H1 (cell line): ENCODE results near the gene PSG5.
"Not testable (repeated sequence)": the region's sequence is repeated elsewhere in the genome, so short reads cannot be mapped to it uniquely, and the experiment has no call there.

ENCODE experiments used
- EP300 ChIP-seq, 2 experiments: IDR thresholded peaks; 1 replicate in 1 of 2; 2 replicates in 1 of 2; pipeline ENCODE4 v1.6.1; 2011 to 2012; ENCODE audit warnings: low read depth in 2 of 2, low read length in 2 of 2, mild to moderate bottlenecking in 2 of 2, borderline replicate concordance in 1 of 2, inconsistent platforms in 1 of 2, moderate library complexity in 1 of 2
- EZH2 ChIP-seq: fragments of 200-600 bp; sonication (generic); IDR thresholded peaks from 2 replicates; pipeline ENCODE4 v1.7.1; 2012; ENCODE audit warnings: low read depth, mild to moderate bottlenecking, moderate library complexity, low read length, inconsistent platforms; ENCODE audit not compliant: severe bottlenecking

GRCh38 chr19:43162261-43162660, 24.1 kb downstream of the PSG5 start:
- not testable (repeated sequence) for TF ChIP-seq EP300 (IDR thresholded peaks at IDR 0.05; ENCODE audit: borderline replicate concordance in 1 of 2, low read depth in 2 of 2, low read length in 2 of 2); EZH2
